Adrenal gland (tissue), 5 donors: Measurements from ENCODE around the gene OSBPL2.

Experiments used
- CTCF ChIP-seq, 6 experiments: fragments of 450-650 bp in 4 of 6; fragments of 200-600 bp in 2 of 6; sonication (generic) in 1 of 6; IDR thresholded peaks; 1 replicate in 5 of 6; 2 replicates in 1 of 6; pipeline versions ENCODE4 v1.5.1 to v1.8.0; 2016 to 2021; ENCODE audit warnings: antibody characterized with exemption in 6 of 6, mild to moderate bottlenecking in 2 of 6, moderate library complexity in 1 of 6
- POLR2A ChIP-seq, 2 donors: fragments of 450-650 bp; IDR thresholded peaks; one replicate each; pipeline ENCODE4 v1.6.1; 2017; ENCODE audit warnings: antibody characterized with exemption in 2 of 2, mild to moderate bottlenecking in 2 of 2, moderate library complexity in 1 of 2
- donor health status: DM: no; HTN: no; CAD: no.

GRCh38 chr20:62275219-62275618 lies 36.9 kb downstream of the OSBPL2 start:
- TF ChIP-seq CTCF (IDR thresholded peaks at IDR 0.05): no peak
- TF ChIP-seq POLR2A (IDR thresholded peaks at IDR 0.05): no peak
